ENCODE measurements around the gene SLC22A7. TPM values are rescaled to one million over a fixed set of nuclear protein-coding genes. Genes with fewer than 3 reads are reported as not detected.

SLC22A7 gene
- total RNA-seq, 1 donor from 2014 or later, result not detected

GRCh38 chr6:43292341-43292740, 5.7 kb upstream of the SLC22A7 start:
- Histone ChIP-seq H3K27ac (ENCODE audit: low read depth, low read length) (no peak overlapping the region), H3K4me1 (ENCODE audit: control insufficient read depth in 3 of 3, insufficient read depth in 3 of 3, low read length in 3 of 3) (no peaks in the 10 kb centered on the region), H3K4me3 (ENCODE audit: low read length in 3 of 3) (no peak overlapping the region), H3K9me3 (ENCODE audit: control insufficient read depth in 3 of 3, low read length in 3 of 3) (no peaks in the 10 kb centered on the region), H3K9ac (ENCODE audit: low read depth in 1 of 3, low read length in 3 of 3) (no peak overlapping the region), H3K36me3 (ENCODE audit: control insufficient read depth in 3 of 3, insufficient read depth in 3 of 3, low read length in 3 of 3) (no peaks in the 10 kb centered on the region), H3K27me3 (ENCODE audit: control insufficient read depth in 3 of 3, insufficient read depth in 3 of 3, low read length in 3 of 3) (peaks cover 0 to 3% (median under 1%) of the 10 kb centered on the region in 3 donors)

GRCh38 chr6:43292763-43293318, 5.2 kb upstream of the SLC22A7 start:
- no peak overlapping the region for H3K4me3 ChIP-seq (ENCODE audit: low read length in 3 of 3)
- H3K4me1 ChIP-seq (ENCODE audit: control insufficient read depth in 3 of 3, insufficient read depth in 3 of 3, low read length in 3 of 3), result no peaks in the 10 kb centered on the region
- H3K36me3 ChIP-seq (ENCODE audit: control insufficient read depth in 3 of 3, insufficient read depth in 3 of 3, low read length in 3 of 3), result no peaks in the 10 kb centered on the region
- H3K9ac ChIP-seq (ENCODE audit: low read depth in 1 of 3, low read length in 3 of 3), result no peak overlapping the region
- H3K27me3 ChIP-seq (ENCODE audit: control insufficient read depth in 3 of 3, insufficient read depth in 3 of 3, low read length in 3 of 3), result peaks cover 0 to 5% (median 3%) of the 10 kb centered on the region in 3 donors
- H3K27ac ChIP-seq (ENCODE audit: low read depth, low read length), result no peak overlapping the region
- no peaks in the 10 kb centered on the region for H3K9me3 ChIP-seq (ENCODE audit: control insufficient read depth in 3 of 3, low read length in 3 of 3)

DNA sequence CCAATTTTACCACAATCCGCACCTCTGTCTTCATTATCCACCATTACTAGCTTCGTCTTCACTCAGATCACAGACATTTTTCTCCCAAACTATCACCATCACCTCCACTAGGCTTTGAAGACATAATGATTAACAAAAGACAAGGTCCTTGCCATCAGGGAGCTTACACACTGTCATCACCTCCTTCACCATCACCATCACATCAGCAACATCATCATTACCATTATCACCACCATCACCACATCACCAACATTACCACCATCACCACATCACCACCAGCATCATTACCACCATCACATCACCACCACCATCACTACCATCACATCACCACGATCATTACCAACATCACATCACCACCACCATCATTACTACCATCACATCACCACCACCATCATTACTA, 4.4 kb upstream of the SLC22A7 start:
- peaks cover 3 to 14% (median 5%) of the 10 kb centered on the region in 3 donors for H3K27me3 ChIP-seq (ENCODE audit: control insufficient read depth in 3 of 3, insufficient read depth in 3 of 3, low read length in 3 of 3)

GRCh38 chr6:43294536-43294935, 3.5 kb upstream of the SLC22A7 start:
- Histone ChIP-seq H3K36me3 (ENCODE audit: control insufficient read depth in 3 of 3, insufficient read depth in 3 of 3, low read length in 3 of 3) (no peaks in the 10 kb centered on the region), H3K4me1 (ENCODE audit: control insufficient read depth in 3 of 3, insufficient read depth in 3 of 3, low read length in 3 of 3) (no peaks in the 10 kb centered on the region), H3K9ac (ENCODE audit: low read depth in 1 of 3, low read length in 3 of 3) (no peak overlapping the region), H3K27ac (ENCODE audit: low read depth, low read length) (no peak overlapping the region), H3K27me3 (ENCODE audit: control insufficient read depth in 3 of 3, insufficient read depth in 3 of 3, low read length in 3 of 3) (peaks cover 3 to 16% (median 12%) of the 10 kb centered on the region in 3 donors), H3K9me3 (ENCODE audit: control insufficient read depth in 3 of 3, low read length in 3 of 3) (no peaks in the 10 kb centered on the region), H3K4me3 (ENCODE audit: low read length in 3 of 3) (no peak overlapping the region)

More for the DNA sequence above, 4.4 kb upstream of the SLC22A7 start:
- no peak overlapping the region for H3K9ac ChIP-seq (ENCODE audit: low read depth in 1 of 3, low read length in 3 of 3)
- no peak overlapping the region for H3K27ac ChIP-seq (ENCODE audit: low read depth, low read length)
- H3K4me1 ChIP-seq (ENCODE audit: control insufficient read depth in 3 of 3, insufficient read depth in 3 of 3, low read length in 3 of 3), result no peaks in the 10 kb centered on the region
- no peaks in the 10 kb centered on the region for H3K36me3 ChIP-seq (ENCODE audit: control insufficient read depth in 3 of 3, insufficient read depth in 3 of 3, low read length in 3 of 3)
- H3K4me3 ChIP-seq (ENCODE audit: low read length in 3 of 3), result no peak overlapping the region
- H3K9me3 ChIP-seq (ENCODE audit: control insufficient read depth in 3 of 3, low read length in 3 of 3), result no peaks in the 10 kb centered on the region

DNA sequence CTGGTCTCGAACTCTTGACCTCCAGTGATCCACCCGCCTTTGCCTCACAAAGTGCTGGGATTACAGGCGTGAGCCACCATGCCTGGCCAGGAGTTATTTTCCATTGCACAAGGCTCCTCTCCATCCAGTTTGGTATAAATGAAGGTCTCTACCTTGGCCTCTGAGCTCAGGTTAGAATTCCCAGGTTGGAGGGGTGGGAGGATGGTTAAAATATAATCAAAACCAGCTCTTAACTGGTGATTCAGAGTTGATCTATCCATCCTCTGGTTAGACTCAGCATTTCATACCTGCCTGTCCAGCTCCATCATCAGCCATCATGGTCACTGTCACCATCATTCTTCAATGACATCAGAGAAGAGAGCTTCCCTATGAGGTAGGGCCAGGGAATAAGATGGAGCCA, 2.6 kb upstream of the SLC22A7 start:
- Histone ChIP-seq H3K9ac (ENCODE audit: low read depth in 1 of 3, low read length in 3 of 3) (no peak overlapping the region), H3K4me1 (ENCODE audit: control insufficient read depth in 3 of 3, insufficient read depth in 3 of 3, low read length in 3 of 3) (no peaks in the 10 kb centered on the region), H3K27ac (ENCODE audit: low read depth, low read length) (no peak overlapping the region), H3K9me3 (ENCODE audit: control insufficient read depth in 3 of 3, low read length in 3 of 3) (no peaks in the 10 kb centered on the region), H3K27me3 (ENCODE audit: control insufficient read depth in 3 of 3, insufficient read depth in 3 of 3, low read length in 3 of 3) (peaks cover 8 to 24% (median 15%) of the 10 kb centered on the region in 3 donors), H3K4me3 (ENCODE audit: low read length in 3 of 3) (no peak overlapping the region), H3K36me3 (ENCODE audit: control insufficient read depth in 3 of 3, insufficient read depth in 3 of 3, low read length in 3 of 3) (no peaks in the 10 kb centered on the region)

DNA sequence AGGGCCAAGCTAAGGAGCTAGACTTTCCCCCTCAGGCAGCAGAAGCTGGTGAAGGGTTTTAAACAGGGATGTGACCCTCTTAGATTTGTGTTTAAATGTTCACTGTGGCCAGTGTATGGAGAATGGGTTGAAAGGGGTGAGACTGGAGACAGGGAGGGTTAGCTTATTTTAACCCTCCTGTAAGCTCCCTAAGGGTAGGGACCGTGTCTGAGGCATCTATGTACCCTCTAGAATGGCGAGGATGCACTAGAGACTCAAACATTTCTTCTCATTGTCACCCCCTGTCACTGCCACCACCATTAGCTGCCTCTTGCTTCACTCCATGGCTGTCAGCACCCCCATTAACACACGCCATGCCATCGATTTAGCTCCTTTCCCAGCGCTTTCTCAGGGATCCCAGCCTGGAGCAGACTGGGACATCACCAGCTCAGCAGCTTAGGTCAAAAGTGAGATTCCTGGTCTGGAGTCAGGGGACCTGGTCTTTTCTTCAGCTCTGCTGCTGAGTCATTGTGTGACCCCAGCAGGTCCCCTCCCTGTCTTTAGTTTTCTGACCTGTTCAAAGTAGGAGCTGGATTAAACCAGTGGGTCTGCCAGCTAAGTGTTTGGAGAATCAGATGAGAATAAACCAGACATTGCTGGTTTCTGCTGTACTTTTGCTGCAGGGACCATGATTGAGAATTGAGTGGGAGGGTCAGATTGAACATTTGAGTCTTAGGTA, 1.1 kb upstream of the SLC22A7 start:
- no peak overlapping the region for H3K27ac ChIP-seq (ENCODE audit: low read depth, low read length)
- no peaks in the 10 kb centered on the region for H3K4me1 ChIP-seq (ENCODE audit: control insufficient read depth in 3 of 3, insufficient read depth in 3 of 3, low read length in 3 of 3)
- H3K36me3 ChIP-seq (ENCODE audit: control insufficient read depth in 3 of 3, insufficient read depth in 3 of 3, low read length in 3 of 3), result no peaks in the 10 kb centered on the region
- H3K27me3 ChIP-seq (ENCODE audit: control insufficient read depth in 3 of 3, insufficient read depth in 3 of 3, low read length in 3 of 3), result peaks cover 20 to 39% (median 27%) of the 10 kb centered on the region in 3 donors
- no peak overlapping the region for H3K9ac ChIP-seq (ENCODE audit: low read depth in 1 of 3, low read length in 3 of 3)
- no peak overlapping the region for H3K4me3 ChIP-seq (ENCODE audit: low read length in 3 of 3)
- no peaks in the 10 kb centered on the region for H3K9me3 ChIP-seq (ENCODE audit: control insufficient read depth in 3 of 3, low read length in 3 of 3)

GRCh38 chr6:43298565-43299337, 691 bp downstream of the SLC22A7 start:
- H3K4me1 ChIP-seq (ENCODE audit: control insufficient read depth in 3 of 3, insufficient read depth in 3 of 3, low read length in 3 of 3), result no peaks in the 10 kb centered on the region
- no peaks in the 10 kb centered on the region for H3K36me3 ChIP-seq (ENCODE audit: control insufficient read depth in 3 of 3, insufficient read depth in 3 of 3, low read length in 3 of 3)
- no peaks in the 10 kb centered on the region for H3K9me3 ChIP-seq (ENCODE audit: control insufficient read depth in 3 of 3, low read length in 3 of 3)
- no peak overlapping the region for H3K27ac ChIP-seq (ENCODE audit: low read depth, low read length)
- H3K4me3 ChIP-seq (ENCODE audit: low read length in 3 of 3), result no peak overlapping the region
- H3K9ac ChIP-seq (ENCODE audit: low read depth in 1 of 3, low read length in 3 of 3), result no peak overlapping the region
- peaks cover 27 to 46% (median 36%) of the 10 kb centered on the region in 3 donors for H3K27me3 ChIP-seq (ENCODE audit: control insufficient read depth in 3 of 3, insufficient read depth in 3 of 3, low read length in 3 of 3)

DNA sequence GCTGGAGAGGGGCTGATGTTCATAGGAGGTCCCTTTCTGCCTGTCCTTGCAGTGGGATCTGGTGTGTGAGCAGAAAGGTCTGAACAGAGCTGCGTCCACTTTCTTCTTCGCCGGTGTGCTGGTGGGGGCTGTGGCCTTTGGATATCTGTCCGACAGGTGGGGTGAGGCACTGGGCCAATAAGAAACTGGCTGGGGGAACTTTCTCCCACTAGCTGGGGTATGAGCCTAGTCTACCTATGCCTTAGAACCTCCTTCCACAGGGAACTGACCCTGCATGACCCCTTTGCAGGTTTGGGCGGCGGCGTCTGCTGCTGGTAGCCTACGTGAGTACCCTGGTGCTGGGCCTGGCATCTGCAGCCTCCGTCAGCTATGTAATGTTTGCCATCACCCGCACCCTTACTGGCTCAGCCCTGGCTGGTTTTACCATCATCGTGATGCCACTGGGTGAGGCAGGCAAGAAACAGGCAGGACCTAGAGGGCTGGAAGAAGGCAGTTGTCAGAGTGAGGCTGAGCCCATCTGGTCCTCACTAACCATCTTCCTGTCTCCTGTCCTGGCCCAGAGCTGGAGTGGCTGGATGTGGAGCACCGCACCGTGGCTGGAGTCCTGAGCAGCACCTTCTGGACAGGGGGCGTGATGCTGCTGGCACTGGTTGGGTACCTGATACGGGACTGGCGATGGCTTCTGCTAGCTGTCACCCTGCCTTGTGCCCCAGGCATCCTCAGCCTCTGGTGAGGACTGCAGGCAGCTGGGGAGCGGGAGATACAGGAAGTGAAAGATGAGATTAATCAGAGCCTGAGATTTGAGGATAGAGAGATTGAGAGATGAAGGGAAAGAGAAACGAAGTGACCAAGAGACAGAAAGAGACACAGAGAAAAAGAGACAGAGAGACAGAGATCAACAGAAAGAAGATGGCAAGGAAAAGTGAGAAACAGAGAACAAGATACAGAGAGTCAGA, 1.6 kb downstream of the SLC22A7 start:
- H3K27ac ChIP-seq (ENCODE audit: low read depth, low read length), result no peak overlapping the region
- no peak overlapping the region for H3K4me3 ChIP-seq (ENCODE audit: low read length in 3 of 3)
- no peaks in the 10 kb centered on the region for H3K36me3 ChIP-seq (ENCODE audit: control insufficient read depth in 3 of 3, insufficient read depth in 3 of 3, low read length in 3 of 3)
- no peaks in the 10 kb centered on the region for H3K9me3 ChIP-seq (ENCODE audit: control insufficient read depth in 3 of 3, low read length in 3 of 3)
- no peaks in the 10 kb centered on the region for H3K4me1 ChIP-seq (ENCODE audit: control insufficient read depth in 3 of 3, insufficient read depth in 3 of 3, low read length in 3 of 3)
- peaks cover 30 to 46% (median 42%) of the 10 kb centered on the region in 3 donors for H3K27me3 ChIP-seq (ENCODE audit: control insufficient read depth in 3 of 3, insufficient read depth in 3 of 3, low read length in 3 of 3)
- H3K9ac ChIP-seq (ENCODE audit: low read depth in 1 of 3, low read length in 3 of 3), result no peak overlapping the region

DNA sequence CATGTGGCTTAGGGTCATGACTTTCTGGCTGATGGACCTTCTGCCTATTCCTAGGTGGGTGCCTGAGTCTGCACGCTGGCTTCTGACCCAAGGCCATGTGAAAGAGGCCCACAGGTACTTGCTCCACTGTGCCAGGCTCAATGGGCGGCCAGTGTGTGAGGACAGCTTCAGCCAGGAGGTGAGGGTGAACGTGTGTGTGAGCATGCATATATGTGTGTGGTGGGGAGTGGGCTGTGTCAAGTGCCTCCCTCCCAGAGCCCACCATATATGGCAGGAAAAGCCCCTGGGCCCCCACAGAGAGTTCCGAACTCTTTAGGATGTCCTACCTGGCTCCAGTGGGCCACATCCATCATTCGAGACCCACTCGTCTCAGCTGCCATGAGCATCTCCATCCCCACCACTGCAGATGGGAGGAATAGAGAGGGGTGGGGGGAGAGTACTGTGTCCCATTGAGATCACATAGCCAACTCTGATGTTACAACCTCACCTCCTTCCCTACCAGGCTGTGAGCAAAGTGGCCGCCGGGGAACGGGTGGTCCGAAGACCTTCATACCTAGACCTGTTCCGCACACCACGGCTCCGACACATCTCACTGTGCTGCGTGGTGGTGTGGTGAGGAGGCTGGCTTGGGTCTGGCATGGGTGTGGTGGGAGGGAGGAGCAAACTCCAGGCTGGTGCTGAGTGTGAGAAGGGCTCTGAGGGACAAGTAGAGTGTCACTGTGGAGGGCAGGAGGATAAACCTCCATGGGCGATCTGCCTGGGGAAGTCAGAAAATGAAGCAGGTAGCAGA, 3.2 kb downstream of the SLC22A7 start:
- Histone ChIP-seq H3K9me3 (ENCODE audit: control insufficient read depth in 3 of 3, low read length in 3 of 3) (no peaks in the 10 kb centered on the region), H3K36me3 (ENCODE audit: control insufficient read depth in 3 of 3, insufficient read depth in 3 of 3, low read length in 3 of 3) (no peaks in the 10 kb centered on the region), H3K27me3 (ENCODE audit: control insufficient read depth in 3 of 3, insufficient read depth in 3 of 3, low read length in 3 of 3) (peaks cover 29 to 49% (median 45%) of the 10 kb centered on the region in 3 donors), H3K4me1 (ENCODE audit: control insufficient read depth in 3 of 3, insufficient read depth in 3 of 3, low read length in 3 of 3) (peaks cover 0 to under 1% (median 0%) of the 10 kb centered on the region in 3 donors), H3K4me3 (ENCODE audit: low read length in 3 of 3) (no peak overlapping the region), H3K9ac (ENCODE audit: low read depth in 1 of 3, low read length in 3 of 3) (no peak overlapping the region), H3K27ac (ENCODE audit: low read depth, low read length) (no peak overlapping the region)

Data from skeletal muscle tissue (tissue), 4 donors.